HEK293 (cell line): ENCODE data around the gene MEGF10.

ENCODE experiments used
- CTCF ChIA-PET: fragments of 350-600 bp; formaldehyde crosslinking; extraction: SDS; loops from one replicate; lab custom pipeline; 2021; ENCODE audit warnings: antibody characterized with exemption; lab: Yijun Ruan, JAX
- POLR2A ChIA-PET: fragments of 300-600 bp; formaldehyde crosslinking; extraction: SDS; loops from one replicate; lab custom pipeline; 2020; ENCODE audit warnings: antibody characterized with exemption, inconsistent platforms; lab: Yijun Ruan, JAX
- H3K27ac ChIP-seq: fragments of 200-500 bp; sonication (Bioruptor generic); 2 replicates; pipeline ENCODE4 v1.5.1; 2014; ENCODE audit warnings: low read depth, low read length, control low read depth, inconsistent platforms; ENCODE audit errors: extremely low read depth
- H3K36me3 ChIP-seq, 2 experiments: fragments of 200-500 bp in 1 of 2; sonication (Bioruptor generic) in 1 of 2; 1 replicate in 1 of 2; 2 replicates in 1 of 2; pipeline ENCODE4 v1.5.1; 2014 to 2017; ENCODE audit warnings: inconsistent platforms in 2 of 2, low read length in 2 of 2; ENCODE audit not compliant: control insufficient read depth in 2 of 2, insufficient read depth in 1 of 2
- H3K4me1 ChIP-seq: fragments of 200-500 bp; sonication (Bioruptor generic); 2 replicates; pipeline ENCODE4 v1.5.1; 2014; ENCODE audit warnings: mild to moderate bottlenecking, low read length, inconsistent platforms; ENCODE audit not compliant: control insufficient read depth, insufficient read depth
- H3K4me3 ChIP-seq: 2 replicates; pipeline ENCODE4 v1.5.1; 2011; ENCODE audit warnings: low read depth, mild to moderate bottlenecking, control low read depth, low read length, moderate library complexity
- H3K9me3 ChIP-seq: fragments of 200-500 bp; sonication (Bioruptor generic); 2 replicates; pipeline ENCODE4 v1.5.1; 2014; ENCODE audit warnings: low read depth, low read length, inconsistent platforms; ENCODE audit not compliant: control insufficient read depth, insufficient read depth
- KLF8 ChIP-seq: fragments of 450-650 bp; formaldehyde crosslinking; IDR thresholded peaks from 2 replicates; pipeline ENCODE4 v1.5.1; 2016; ENCODE audit warnings: missing biosample characterization, missing genetic modification characterization
- MEIS1 ChIP-seq: sonication (generic); formaldehyde crosslinking; IDR thresholded peaks from 2 replicates; pipeline ENCODE4 v1.8.1; 2022; ENCODE audit warnings: missing genetic modification reagents, mild to moderate bottlenecking, borderline replicate concordance
- OVOL3 ChIP-seq: fragments of 450-650 bp; formaldehyde crosslinking; IDR thresholded peaks from 2 replicates; pipeline ENCODE4 v1.5.1; 2016; ENCODE audit warnings: missing biosample characterization, missing genetic modification characterization
- REST ChIP-seq: fragments of 450-650 bp; formaldehyde crosslinking; IDR thresholded peaks from 2 replicates; pipeline ENCODE4 v1.5.1; 2016; ENCODE audit warnings: missing biosample characterization, missing genetic modification characterization
- ZNF10 ChIP-seq: fragments of 450-650 bp; formaldehyde crosslinking; IDR thresholded peaks from 2 replicates; pipeline ENCODE4 v1.5.1; 2017; ENCODE audit warnings: missing biosample characterization, missing genetic modification characterization
- ZNF133 ChIP-seq: fragments of 450-650 bp; formaldehyde crosslinking; IDR thresholded peaks from 2 replicates; pipeline ENCODE4 v1.5.1; 2016; ENCODE audit warnings: missing biosample characterization, missing genetic modification characterization
- ZNF140 ChIP-seq: fragments of 450-650 bp; formaldehyde crosslinking; IDR thresholded peaks from 2 replicates; pipeline ENCODE4 v1.5.1; 2016; ENCODE audit warnings: missing biosample characterization, missing genetic modification characterization
- ZNF19 ChIP-seq: fragments of 450-650 bp; formaldehyde crosslinking; IDR thresholded peaks from 2 replicates; pipeline ENCODE4; 2016; ENCODE audit warnings: missing biosample characterization, missing genetic modification characterization, low read depth
- ZNF214 ChIP-seq: fragments of 450-650 bp; formaldehyde crosslinking; IDR thresholded peaks from 2 replicates; pipeline ENCODE4 v1.5.1; 2017; ENCODE audit warnings: missing biosample characterization, mild to moderate bottlenecking, missing genetic modification characterization, borderline replicate concordance
- ZNF274 ChIP-seq, 2 experiments: fragments of 200-500 bp in 1 of 2; fragments of 450-650 bp in 1 of 2; sonication (Bioruptor generic) in 1 of 2; formaldehyde crosslinking in 1 of 2; IDR thresholded peaks; 2 replicates each; pipeline versions ENCODE4 v1.5.1 to v1.6.1; 2014 to 2016; ENCODE audit warnings: borderline replicate concordance in 1 of 2, inconsistent platforms in 1 of 2, low read length in 1 of 2, missing biosample characterization in 1 of 2, missing genetic modification characterization in 1 of 2
- ZNF423 ChIP-seq: fragments of 450-650 bp; formaldehyde crosslinking; IDR thresholded peaks from 2 replicates; pipeline ENCODE4 v1.5.1; 2016; ENCODE audit warnings: missing biosample characterization, missing genetic modification characterization
- ZNF473 ChIP-seq: fragments of 450-650 bp; formaldehyde crosslinking; IDR thresholded peaks from 2 replicates; pipeline ENCODE4 v1.5.1; 2017; ENCODE audit warnings: missing biosample characterization, missing genetic modification characterization
- ZNF560 ChIP-seq: fragments of 450-650 bp; formaldehyde crosslinking; IDR thresholded peaks from 2 replicates; pipeline ENCODE4 v1.5.1; 2017; ENCODE audit warnings: missing biosample characterization, missing genetic modification characterization, borderline replicate concordance
- ZNF621 ChIP-seq: fragments of 450-650 bp; formaldehyde crosslinking; IDR thresholded peaks from 2 replicates; pipeline ENCODE4 v1.5.1; 2017; ENCODE audit warnings: missing biosample characterization, missing genetic modification characterization
- ZNF791 ChIP-seq: fragments of 450-650 bp; formaldehyde crosslinking; IDR thresholded peaks from 2 replicates; pipeline ENCODE4 v1.5.1; 2016; ENCODE audit warnings: missing biosample characterization, missing genetic modification characterization
- ZXDB ChIP-seq: fragments of 450-650 bp; formaldehyde crosslinking; IDR thresholded peaks from 2 replicates; pipeline ENCODE4 v1.5.1; 2016; ENCODE audit warnings: missing biosample characterization, missing genetic modification characterization
- TF ChIP-seq, protein P1 (sequence below): fragments of 450-650 bp; formaldehyde crosslinking; IDR thresholded peaks from 2 replicates; pipeline ENCODE4 v1.5.0; 2017; ENCODE audit warnings: missing biosample characterization, missing genetic modification characterization, borderline replicate concordance
- TF ChIP-seq, protein P2 (sequence below): sonication (generic); formaldehyde crosslinking; IDR thresholded peaks from 2 replicates; pipeline ENCODE4 v1.8.1; 2022; ENCODE audit warnings: mild to moderate bottlenecking, moderate library complexity, missing genetic modification reagents
- TF ChIP-seq, protein P3 (sequence below): fragments of 450-650 bp; formaldehyde crosslinking; IDR thresholded peaks from 2 replicates; pipeline ENCODE4 v1.5.1; 2016; ENCODE audit warnings: missing biosample characterization, missing genetic modification characterization
- TF ChIP-seq, protein P4 (sequence below): fragments of 450-650 bp; formaldehyde crosslinking; IDR thresholded peaks from 2 replicates; pipeline ENCODE4; 2016; ENCODE audit warnings: missing biosample characterization, missing genetic modification characterization
- TF ChIP-seq, protein P5 (sequence below): fragments of 450-650 bp; formaldehyde crosslinking; IDR thresholded peaks from 2 replicates; pipeline ENCODE4 v1.5.1; 2016; ENCODE audit warnings: missing biosample characterization, missing genetic modification characterization, borderline replicate concordance

The MEGF10 gene

DNA sequence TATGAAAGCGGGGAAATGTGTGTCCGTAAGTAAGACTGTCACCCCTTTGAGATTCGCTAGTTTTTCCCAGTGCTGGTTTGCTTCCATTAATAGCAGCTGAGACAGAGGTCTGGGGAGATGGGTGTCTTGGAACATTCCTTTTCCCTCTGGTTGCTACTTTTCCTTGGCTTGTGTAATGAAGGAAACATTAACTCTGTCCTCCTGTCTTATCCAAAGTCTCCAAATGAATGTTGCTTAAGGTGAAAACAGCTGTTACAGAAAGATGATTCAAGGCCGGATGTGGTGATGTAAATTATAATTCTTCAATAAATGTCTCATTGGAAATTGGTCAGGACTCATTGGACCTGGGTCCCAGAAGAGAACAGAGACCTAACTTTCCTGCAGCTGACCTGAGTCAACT, 50.0 kb downstream of the MEGF10 start:
- H3K9me3 ChIP-seq = no peaks in the 10 kb centered on the region
- no peak overlapping the region for H3K27ac ChIP-seq
- CTCF ChIA-PET = no interaction called here
- no peaks in the 10 kb centered on the region for H3K4me1 ChIP-seq
- POLR2A ChIA-PET = no interaction called here
- TF ChIP-seq, protein P1, sequence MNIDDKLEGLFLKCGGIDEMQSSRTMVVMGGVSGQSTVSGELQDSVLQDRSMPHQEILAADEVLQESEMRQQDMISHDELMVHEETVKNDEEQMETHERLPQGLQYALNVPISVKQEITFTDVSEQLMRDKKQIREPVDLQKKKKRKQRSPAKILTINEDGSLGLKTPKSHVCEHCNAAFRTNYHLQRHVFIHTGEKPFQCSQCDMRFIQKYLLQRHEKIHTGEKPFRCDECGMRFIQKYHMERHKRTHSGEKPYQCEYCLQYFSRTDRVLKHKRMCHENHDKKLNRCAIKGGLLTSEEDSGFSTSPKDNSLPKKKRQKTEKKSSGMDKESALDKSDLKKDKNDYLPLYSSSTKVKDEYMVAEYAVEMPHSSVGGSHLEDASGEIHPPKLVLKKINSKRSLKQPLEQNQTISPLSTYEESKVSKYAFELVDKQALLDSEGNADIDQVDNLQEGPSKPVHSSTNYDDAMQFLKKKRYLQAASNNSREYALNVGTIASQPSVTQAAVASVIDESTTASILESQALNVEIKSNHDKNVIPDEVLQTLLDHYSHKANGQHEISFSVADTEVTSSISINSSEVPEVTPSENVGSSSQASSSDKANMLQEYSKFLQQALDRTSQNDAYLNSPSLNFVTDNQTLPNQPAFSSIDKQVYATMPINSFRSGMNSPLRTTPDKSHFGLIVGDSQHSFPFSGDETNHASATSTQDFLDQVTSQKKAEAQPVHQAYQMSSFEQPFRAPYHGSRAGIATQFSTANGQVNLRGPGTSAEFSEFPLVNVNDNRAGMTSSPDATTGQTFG (tag by site-specific recombination) = no peak
- TF ChIP-seq ZXDB (tag by site-specific recombination) (no peak), KLF8 (tag by site-specific recombination) (no peak)
- no peak overlapping the region for H3K4me3 ChIP-seq
- no peaks in the 10 kb centered on the region for H3K36me3 ChIP-seq

DNA sequence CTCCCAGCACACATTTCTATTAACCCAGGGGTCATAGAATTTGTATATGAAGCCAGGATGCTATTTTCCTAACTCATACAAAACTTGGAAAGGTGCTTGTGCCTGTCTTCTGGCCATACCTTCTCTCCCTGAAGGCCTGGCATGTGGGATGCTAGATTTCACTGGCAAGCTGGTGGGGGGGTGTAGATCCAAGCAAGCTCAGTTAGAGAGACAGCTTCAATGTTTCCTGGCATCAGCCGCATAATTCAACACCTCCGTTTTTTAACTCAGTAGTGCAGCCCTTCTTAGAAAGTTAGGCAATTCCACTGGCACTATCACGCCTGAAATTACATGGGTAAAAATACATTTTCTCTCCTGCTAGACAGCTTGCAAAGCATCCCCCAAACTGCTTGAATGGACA, 51.8 kb downstream of the MEGF10 start:
- ChIA-PET POLR2A (no interaction called here), CTCF (no interaction called here)
- H3K4me1 ChIP-seq = no peaks in the 10 kb centered on the region
- no peak overlapping the region for H3K27ac ChIP-seq
- no peak overlapping the region for H3K4me3 ChIP-seq
- H3K36me3 ChIP-seq = no peaks in the 10 kb centered on the region
- no peaks in the 10 kb centered on the region for H3K9me3 ChIP-seq
- TF ChIP-seq ZNF560 (no peak), ZNF274 (IDR thresholded peaks at IDR 0.05; ENCODE audit: low read length) (no peak), ZNF274 (tag by site-specific recombination; IDR thresholded peaks at IDR 0.05; ENCODE audit: borderline replicate concordance) (no peak), ZNF621 (tag by site-specific recombination) (no peak)
- TF ChIP-seq, protein P2, sequence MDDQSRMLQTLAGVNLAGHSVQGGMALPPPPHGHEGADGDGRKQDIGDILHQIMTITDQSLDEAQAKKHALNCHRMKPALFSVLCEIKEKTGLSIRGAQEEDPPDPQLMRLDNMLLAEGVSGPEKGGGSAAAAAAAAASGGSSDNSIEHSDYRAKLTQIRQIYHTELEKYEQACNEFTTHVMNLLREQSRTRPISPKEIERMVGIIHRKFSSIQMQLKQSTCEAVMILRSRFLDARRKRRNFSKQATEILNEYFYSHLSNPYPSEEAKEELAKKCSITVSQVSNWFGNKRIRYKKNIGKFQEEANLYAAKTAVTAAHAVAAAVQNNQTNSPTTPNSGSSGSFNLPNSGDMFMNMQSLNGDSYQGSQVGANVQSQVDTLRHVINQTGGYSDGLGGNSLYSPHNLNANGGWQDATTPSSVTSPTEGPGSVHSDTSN (CRISPR knock-in tag) = no peak

DNA sequence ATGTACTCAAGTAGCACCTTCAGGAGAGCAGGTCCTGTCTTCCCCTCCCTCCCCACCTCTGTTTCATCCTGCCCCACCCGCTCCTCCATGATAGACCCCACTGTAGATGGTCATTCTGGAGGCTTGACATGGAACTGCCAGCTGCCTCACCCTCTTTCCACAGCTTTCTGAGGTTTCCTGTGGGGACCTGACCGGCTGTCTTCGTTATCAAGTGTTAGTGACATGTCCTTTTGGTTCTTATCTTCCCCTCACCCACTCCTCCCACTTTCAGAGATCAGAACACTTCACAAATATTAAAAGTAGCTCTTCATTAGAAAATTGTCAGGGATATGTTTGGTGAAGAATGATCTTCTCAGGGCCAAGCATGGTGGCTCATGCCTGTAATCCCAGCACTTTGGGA, 52.7 kb downstream of the MEGF10 start:
- H3K4me3 ChIP-seq = no peak overlapping the region
- ChIA-PET POLR2A (no interaction called here), CTCF (no interaction called here)
- H3K9me3 ChIP-seq = no peaks in the 10 kb centered on the region
- H3K36me3 ChIP-seq = no peaks in the 10 kb centered on the region
- no peak overlapping the region for H3K27ac ChIP-seq
- no peaks in the 10 kb centered on the region for H3K4me1 ChIP-seq
- TF ChIP-seq ZNF133 = no peak
- TF ChIP-seq, protein P3, sequence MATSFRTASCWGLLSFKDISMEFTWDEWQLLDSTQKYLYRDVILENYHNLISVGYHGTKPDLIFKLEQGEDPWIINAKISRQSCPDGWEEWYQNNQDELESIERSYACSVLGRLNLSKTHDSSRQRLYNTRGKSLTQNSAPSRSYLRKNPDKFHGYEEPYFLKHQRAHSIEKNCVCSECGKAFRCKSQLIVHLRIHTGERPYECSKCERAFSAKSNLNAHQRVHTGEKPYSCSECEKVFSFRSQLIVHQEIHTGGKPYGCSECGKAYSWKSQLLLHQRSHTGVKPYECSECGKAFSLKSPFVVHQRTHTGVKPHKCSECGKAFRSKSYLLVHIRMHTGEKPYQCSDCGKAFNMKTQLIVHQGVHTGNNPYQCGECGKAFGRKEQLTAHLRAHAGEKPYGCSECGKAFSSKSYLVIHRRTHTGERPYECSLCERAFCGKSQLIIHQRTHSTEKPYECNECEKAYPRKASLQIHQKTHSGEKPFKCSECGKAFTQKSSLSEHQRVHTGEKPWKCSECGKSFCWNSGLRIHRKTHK (tag by site-specific recombination) = no peak
- TF ChIP-seq ZNF791 (tag by site-specific recombination) = no peak
- no peak for TF ChIP-seq OVOL3 (tag by site-specific recombination)
- no peak for TF ChIP-seq REST
- TF ChIP-seq, protein P4, sequence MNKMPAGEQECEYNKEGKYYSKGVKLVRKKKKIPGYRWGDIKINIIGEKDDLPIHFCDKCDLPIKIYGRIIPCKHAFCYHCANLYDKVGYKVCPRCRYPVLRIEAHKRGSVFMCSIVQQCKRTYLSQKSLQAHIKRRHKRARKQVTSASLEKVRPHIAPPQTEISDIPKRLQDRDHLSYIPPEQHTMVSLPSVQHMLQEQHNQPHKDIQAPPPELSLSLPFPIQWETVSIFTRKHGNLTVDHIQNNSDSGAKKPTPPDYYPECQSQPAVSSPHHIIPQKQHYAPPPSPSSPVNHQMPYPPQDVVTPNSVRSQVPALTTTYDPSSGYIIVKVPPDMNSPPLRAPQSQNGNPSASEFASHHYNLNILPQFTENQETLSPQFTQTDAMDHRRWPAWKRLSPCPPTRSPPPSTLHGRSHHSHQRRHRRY = no peak
- no peak for TF ChIP-seq MEIS1 (CRISPR knock-in tag)
- TF ChIP-seq ZNF473 (tag by site-specific recombination) = no peak
- TF ChIP-seq ZNF19 (tag by site-specific recombination) = no peak
- TF ChIP-seq ZNF10 = no peak
- TF ChIP-seq ZNF214 (tag by site-specific recombination) = no peak
- TF ChIP-seq, protein P5, sequence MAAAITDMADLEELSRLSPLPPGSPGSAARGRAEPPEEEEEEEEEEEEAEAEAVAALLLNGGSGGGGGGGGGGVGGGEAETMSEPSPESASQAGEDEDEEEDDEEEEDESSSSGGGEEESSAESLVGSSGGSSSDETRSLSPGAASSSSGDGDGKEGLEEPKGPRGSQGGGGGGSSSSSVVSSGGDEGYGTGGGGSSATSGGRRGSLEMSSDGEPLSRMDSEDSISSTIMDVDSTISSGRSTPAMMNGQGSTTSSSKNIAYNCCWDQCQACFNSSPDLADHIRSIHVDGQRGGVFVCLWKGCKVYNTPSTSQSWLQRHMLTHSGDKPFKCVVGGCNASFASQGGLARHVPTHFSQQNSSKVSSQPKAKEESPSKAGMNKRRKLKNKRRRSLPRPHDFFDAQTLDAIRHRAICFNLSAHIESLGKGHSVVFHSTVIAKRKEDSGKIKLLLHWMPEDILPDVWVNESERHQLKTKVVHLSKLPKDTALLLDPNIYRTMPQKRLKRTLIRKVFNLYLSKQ (tag by site-specific recombination) = no peak
- TF ChIP-seq ZNF140 = no peak
- TF ChIP-seq ZNF423 (tag by site-specific recombination) = no peak
